ENCODE results near the gene ELMO3. TPM values are rescaled to one million over a fixed set of nuclear protein-coding genes. Genes with fewer than 3 reads are reported as not detected.

The ELMO3 gene
- total RNA-seq, 1 donor, result 0.36 TPM

DNA sequence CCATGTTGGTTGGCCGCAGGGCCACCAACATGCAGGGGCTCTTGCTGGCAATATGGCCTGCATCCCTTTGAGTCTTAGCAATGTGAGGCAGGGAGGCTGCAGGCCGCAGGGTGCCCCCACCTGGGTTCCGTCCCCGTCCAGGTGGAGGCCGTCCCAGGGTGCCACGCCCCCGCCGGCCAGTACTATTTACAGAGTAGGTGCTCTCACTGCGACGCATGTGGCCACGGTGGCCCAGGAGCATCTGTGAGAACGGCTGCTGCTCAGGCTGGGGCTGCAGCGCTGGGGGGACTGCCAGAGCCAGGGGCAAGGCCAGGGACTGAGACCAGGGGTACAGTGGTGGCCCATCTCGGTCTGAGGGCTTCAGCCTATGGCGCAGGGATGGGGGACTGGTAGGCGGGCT, 18.8 kb upstream of the ELMO3 start:
- H3K9me3 ChIP-seq (ENCODE audit: low read depth, low read length), result no peaks in the 10 kb centered on the region
- H4K20me1 ChIP-seq (ENCODE audit: insufficient read depth, low read length), result peaks cover 38% of the 10 kb centered on the region

DNA sequence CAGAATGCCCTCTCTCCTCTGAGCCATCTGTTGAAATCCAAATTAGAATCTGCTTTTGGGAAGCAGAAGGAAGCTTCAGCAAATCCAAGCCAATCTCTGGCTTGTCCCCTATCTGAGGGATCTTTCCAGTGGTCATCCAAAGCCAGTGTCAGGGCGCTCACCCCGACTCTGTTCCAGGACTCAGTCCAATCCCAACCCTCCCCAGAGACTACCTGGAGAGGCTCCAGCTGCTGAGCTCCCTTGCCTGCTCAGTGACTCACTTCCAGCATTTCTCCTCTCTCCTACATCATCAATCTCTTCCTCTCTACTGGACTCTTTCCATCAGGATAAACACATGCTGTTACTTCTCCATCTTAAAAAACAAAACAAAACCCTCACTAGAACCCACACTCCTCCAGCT, 17.6 kb upstream of the ELMO3 start:
- Histone ChIP-seq H3K36me3 (ENCODE audit: insufficient read depth, low read length) (no peaks in the 10 kb centered on the region), H3K4me3 (ENCODE audit: insufficient read depth, low read length) (peak overlapping the region; percentile 38), H3K27ac (ENCODE audit: low read depth, low read length) (no peak overlapping the region), H2AFZ (ENCODE audit: low read length) (no peak overlapping the region), H3K79me2 (ENCODE audit: insufficient read depth, low read length) (peaks cover 11% of the 10 kb centered on the region), H3K27me3 (ENCODE audit: insufficient read depth, low read length) (no peaks in the 10 kb centered on the region), H3K4me1 (ENCODE audit: insufficient read depth, low read length) (peaks cover 37% of the 10 kb centered on the region), H4K20me1 (ENCODE audit: insufficient read depth, low read length) (peaks cover 39% of the 10 kb centered on the region), H3K9me3 (ENCODE audit: low read depth, low read length) (no peaks in the 10 kb centered on the region), H3K4me2 (ENCODE audit: insufficient read depth, low read length) (peak overlapping the region; percentile 55)
- peak; percentile 99 for DNase-seq (ENCODE audit: insufficient read length, low spot score, missing footprints)
- TF ChIP-seq, protein P1, sequence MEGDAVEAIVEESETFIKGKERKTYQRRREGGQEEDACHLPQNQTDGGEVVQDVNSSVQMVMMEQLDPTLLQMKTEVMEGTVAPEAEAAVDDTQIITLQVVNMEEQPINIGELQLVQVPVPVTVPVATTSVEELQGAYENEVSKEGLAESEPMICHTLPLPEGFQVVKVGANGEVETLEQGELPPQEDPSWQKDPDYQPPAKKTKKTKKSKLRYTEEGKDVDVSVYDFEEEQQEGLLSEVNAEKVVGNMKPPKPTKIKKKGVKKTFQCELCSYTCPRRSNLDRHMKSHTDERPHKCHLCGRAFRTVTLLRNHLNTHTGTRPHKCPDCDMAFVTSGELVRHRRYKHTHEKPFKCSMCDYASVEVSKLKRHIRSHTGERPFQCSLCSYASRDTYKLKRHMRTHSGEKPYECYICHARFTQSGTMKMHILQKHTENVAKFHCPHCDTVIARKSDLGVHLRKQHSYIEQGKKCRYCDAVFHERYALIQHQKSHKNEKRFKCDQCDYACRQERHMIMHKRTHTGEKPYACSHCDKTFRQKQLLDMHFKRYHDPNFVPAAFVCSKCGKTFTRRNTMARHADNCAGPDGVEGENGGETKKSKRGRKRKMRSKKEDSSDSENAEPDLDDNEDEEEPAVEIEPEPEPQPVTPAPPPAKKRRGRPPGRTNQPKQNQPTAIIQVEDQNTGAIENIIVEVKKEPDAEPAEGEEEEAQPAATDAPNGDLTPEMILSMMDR (IDR thresholded peaks at IDR 0.05; ENCODE audit: extremely low read depth, low read depth, low read length), result no peak

More for the DNA sequence above, 18.8 kb upstream of the ELMO3 start:
- Histone ChIP-seq H3K27me3 (ENCODE audit: insufficient read depth, low read length) (no peaks in the 10 kb centered on the region), H3K4me3 (ENCODE audit: insufficient read depth, low read length) (no peak overlapping the region), H3K36me3 (ENCODE audit: insufficient read depth, low read length) (no peaks in the 10 kb centered on the region), H2AFZ (ENCODE audit: low read length) (no peak overlapping the region), H3K27ac (ENCODE audit: low read depth, low read length) (no peak overlapping the region), H3K4me1 (ENCODE audit: insufficient read depth, low read length) (peaks cover 29% of the 10 kb centered on the region), H3K4me2 (ENCODE audit: insufficient read depth, low read length) (no peak overlapping the region), H3K79me2 (ENCODE audit: insufficient read depth, low read length) (peaks cover 11% of the 10 kb centered on the region)
- DNase-seq (ENCODE audit: insufficient read length, low spot score, missing footprints), result no peak
- TF ChIP-seq, protein P1 (IDR thresholded peaks at IDR 0.05; ENCODE audit: extremely low read depth, low read depth, low read length), result no peak

GRCh38 chr16:67182288-67182687, 16.6 kb upstream of the ELMO3 start:
- Histone ChIP-seq H3K4me2 (ENCODE audit: insufficient read depth, low read length) (peak overlapping the region; percentile 98), H3K27ac (ENCODE audit: low read depth, low read length) (no peak overlapping the region), H3K79me2 (ENCODE audit: insufficient read depth, low read length) (peaks cover 11% of the 10 kb centered on the region), H3K4me1 (ENCODE audit: insufficient read depth, low read length) (peaks cover 44% of the 10 kb centered on the region), H4K20me1 (ENCODE audit: insufficient read depth, low read length) (peaks cover 36% of the 10 kb centered on the region), H3K4me3 (ENCODE audit: insufficient read depth, low read length) (no peak overlapping the region), H3K9me3 (ENCODE audit: low read depth, low read length) (no peaks in the 10 kb centered on the region), H2AFZ (ENCODE audit: low read length) (no peak overlapping the region), H3K27me3 (ENCODE audit: insufficient read depth, low read length) (no peaks in the 10 kb centered on the region), H3K36me3 (ENCODE audit: insufficient read depth, low read length) (no peaks in the 10 kb centered on the region)
- no peak for DNase-seq (ENCODE audit: insufficient read length, low spot score, missing footprints)
- TF ChIP-seq, protein P1 (IDR thresholded peaks at IDR 0.05; ENCODE audit: extremely low read depth, low read depth, low read length), result no peak

DNA sequence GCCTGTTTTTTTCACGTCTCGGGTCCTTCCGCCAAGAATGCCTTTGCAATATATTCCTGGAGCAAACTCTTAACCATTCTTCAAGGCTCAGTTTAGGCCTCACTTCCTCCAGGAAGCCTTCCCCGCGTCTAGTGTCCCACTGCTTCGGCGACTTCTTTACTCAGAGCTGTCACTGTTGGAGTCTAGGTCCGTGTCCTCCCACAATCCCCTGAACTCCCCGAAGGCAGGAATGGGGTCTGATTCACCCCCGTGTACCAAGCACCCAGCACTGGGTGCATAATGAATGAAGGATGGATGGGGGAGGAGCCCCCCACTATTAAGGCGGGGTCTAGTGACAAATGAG, 15.7 kb upstream of the ELMO3 start:
- Histone ChIP-seq H2AFZ (ENCODE audit: low read length) (peak overlapping the region; percentile 90), H4K20me1 (ENCODE audit: insufficient read depth, low read length) (peaks cover 30% of the 10 kb centered on the region), H3K9me3 (ENCODE audit: low read depth, low read length) (no peaks in the 10 kb centered on the region)

More for the DNA sequence above, 15.7 kb upstream of the ELMO3 start:
- Histone ChIP-seq H3K4me2 (ENCODE audit: insufficient read depth, low read length) (peak overlapping the region; percentile 98), H3K36me3 (ENCODE audit: insufficient read depth, low read length) (no peaks in the 10 kb centered on the region), H3K4me1 (ENCODE audit: insufficient read depth, low read length) (peaks cover 44% of the 10 kb centered on the region), H3K4me3 (ENCODE audit: insufficient read depth, low read length) (peak overlapping the region; percentile 96), H3K79me2 (ENCODE audit: insufficient read depth, low read length) (peaks cover 11% of the 10 kb centered on the region), H3K27ac (ENCODE audit: low read depth, low read length) (peak overlapping the region; percentile 93), H3K27me3 (ENCODE audit: insufficient read depth, low read length) (no peaks in the 10 kb centered on the region)
- TF ChIP-seq, protein P1 (IDR thresholded peaks at IDR 0.05; ENCODE audit: extremely low read depth, low read depth, low read length), result no peak
- no peak for DNase-seq (ENCODE audit: insufficient read length, low spot score, missing footprints)
